Osteoblast (primary cell): ENCODE measurements around the gene INPP5A. TPM values are rescaled to one million over a fixed set of nuclear protein-coding genes. Genes with fewer than 3 reads are reported as not detected.

Experiments
- DNase-seq: peaks from one replicate; pipeline ENCODE4 v3.0.0; 2011; ENCODE audit warnings: low spot score, mixed read lengths; ENCODE audit not compliant: insufficient read length; ENCODE audit errors: missing footprints
- H2AFZ ChIP-seq: 2 replicates; pipeline ENCODE4 v1.6.0; 2011; ENCODE audit warnings: mild to moderate bottlenecking, low read length
- H3K27ac ChIP-seq: 2 replicates; pipeline ENCODE4 v1.5.1; 2011; ENCODE audit warnings: mild to moderate bottlenecking, low read depth, low read length, moderate library complexity
- H3K27me3 ChIP-seq: 2 replicates; pipeline ENCODE4 v1.6.0; 2012; ENCODE audit warnings: mild to moderate bottlenecking, control low read depth, inconsistent platforms, low read length, moderate library complexity; ENCODE audit not compliant: insufficient read depth
- H3K36me3 ChIP-seq: 2 replicates; pipeline ENCODE4 v1.5.1; 2011; ENCODE audit warnings: mild to moderate bottlenecking, low read length, control low read depth, moderate library complexity; ENCODE audit not compliant: insufficient read depth
- H3K4me1 ChIP-seq: 2 replicates; pipeline ENCODE4 v1.5.1; 2011; ENCODE audit warnings: mild to moderate bottlenecking, low read length, control low read depth, moderate library complexity; ENCODE audit not compliant: insufficient read depth
- H3K4me2 ChIP-seq: 2 replicates; pipeline ENCODE4 v1.6.0; 2011; ENCODE audit warnings: mild to moderate bottlenecking, low read length; ENCODE audit not compliant: insufficient read depth
- H3K4me3 ChIP-seq: fragments of 200-600 bp; sonication (generic); 3 replicates; pipeline ENCODE4 v1.5.1; 2012; ENCODE audit warnings: mild to moderate bottlenecking, low read length, inconsistent platforms; ENCODE audit not compliant: insufficient read depth
- H3K79me2 ChIP-seq: 2 replicates; pipeline ENCODE4 v1.6.0; 2012; ENCODE audit warnings: mild to moderate bottlenecking, low read length, control low read depth, inconsistent platforms; ENCODE audit not compliant: insufficient read depth
- H3K9me3 ChIP-seq: 2 replicates; pipeline ENCODE4 v1.5.1; 2011; ENCODE audit warnings: low read depth, low read length, control low read depth
- H4K20me1 ChIP-seq: 2 replicates; pipeline ENCODE4 v1.6.0; 2012; ENCODE audit warnings: mild to moderate bottlenecking, low read length, control low read depth; ENCODE audit not compliant: insufficient read depth
- total RNA-seq: library from RNA; depleted of rRNA; stranded (reverse); fragments of >200 nt; gene quantifications from 2 replicates; pipeline ENCODE4 v1.2.3, GENCODE V29; 2012
- TF ChIP-seq, protein P1 (sequence below): IDR thresholded peaks from 2 replicates; pipeline ENCODE4 v1.5.1; 2011; ENCODE audit warnings: mild to moderate bottlenecking, low read depth, low read length, moderate library complexity; ENCODE audit errors: extremely low read depth

Gene INPP5A
- total RNA-seq, 1 donor, result 22.8 TPM

DNA sequence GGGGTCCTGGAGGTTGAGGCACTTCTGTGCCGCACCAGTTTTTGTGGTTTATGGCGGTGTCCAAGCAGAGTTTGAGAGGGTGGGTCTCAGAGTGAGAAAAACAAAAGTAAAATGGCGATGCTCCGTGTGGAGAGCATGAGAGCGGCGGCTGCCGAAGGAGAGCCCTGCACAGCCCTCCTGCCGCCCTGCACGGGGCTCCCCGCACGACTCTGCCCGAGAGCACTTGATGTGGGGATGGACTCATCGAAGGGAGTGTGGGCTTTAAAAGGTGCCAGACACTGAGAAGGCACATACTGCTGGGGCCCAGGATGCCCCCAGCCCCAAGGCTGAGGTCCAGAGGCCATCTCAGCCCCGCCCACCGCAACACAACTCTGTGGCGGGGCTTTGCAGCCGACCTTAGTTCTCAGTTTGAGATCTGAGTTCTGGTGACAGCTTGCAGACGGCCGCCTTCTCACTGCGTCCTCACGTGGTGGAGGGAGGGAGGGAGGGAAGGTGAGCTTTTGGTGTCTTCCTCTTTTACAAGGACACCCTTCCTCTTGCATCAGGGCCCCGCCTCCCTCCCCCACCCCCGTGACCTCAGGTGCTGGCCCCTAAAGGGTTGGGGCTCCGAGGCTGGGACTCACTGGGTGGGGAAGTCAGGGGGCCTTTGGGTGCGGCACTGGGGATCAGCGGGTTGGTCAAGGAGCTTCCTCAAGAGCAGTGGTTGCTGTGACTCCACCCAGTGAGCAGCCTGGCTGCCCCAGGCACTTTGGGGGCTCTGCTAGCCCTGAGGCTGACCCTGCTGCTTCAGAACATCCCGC lies 179.3 kb downstream of the INPP5A start:
- Histone ChIP-seq H3K27ac (no peak overlapping the region), H3K9me3 (no peaks in the 10 kb centered on the region), H2AFZ (no peak overlapping the region), H4K20me1 (peaks cover 3% of the 10 kb centered on the region), H3K36me3 (no peaks in the 10 kb centered on the region), H3K4me2 (no peak overlapping the region), H3K27me3 (no peaks in the 10 kb centered on the region), H3K4me3 (no peak overlapping the region), H3K79me2 (no peaks in the 10 kb centered on the region), H3K4me1 (no peaks in the 10 kb centered on the region)
- TF ChIP-seq, protein P1, sequence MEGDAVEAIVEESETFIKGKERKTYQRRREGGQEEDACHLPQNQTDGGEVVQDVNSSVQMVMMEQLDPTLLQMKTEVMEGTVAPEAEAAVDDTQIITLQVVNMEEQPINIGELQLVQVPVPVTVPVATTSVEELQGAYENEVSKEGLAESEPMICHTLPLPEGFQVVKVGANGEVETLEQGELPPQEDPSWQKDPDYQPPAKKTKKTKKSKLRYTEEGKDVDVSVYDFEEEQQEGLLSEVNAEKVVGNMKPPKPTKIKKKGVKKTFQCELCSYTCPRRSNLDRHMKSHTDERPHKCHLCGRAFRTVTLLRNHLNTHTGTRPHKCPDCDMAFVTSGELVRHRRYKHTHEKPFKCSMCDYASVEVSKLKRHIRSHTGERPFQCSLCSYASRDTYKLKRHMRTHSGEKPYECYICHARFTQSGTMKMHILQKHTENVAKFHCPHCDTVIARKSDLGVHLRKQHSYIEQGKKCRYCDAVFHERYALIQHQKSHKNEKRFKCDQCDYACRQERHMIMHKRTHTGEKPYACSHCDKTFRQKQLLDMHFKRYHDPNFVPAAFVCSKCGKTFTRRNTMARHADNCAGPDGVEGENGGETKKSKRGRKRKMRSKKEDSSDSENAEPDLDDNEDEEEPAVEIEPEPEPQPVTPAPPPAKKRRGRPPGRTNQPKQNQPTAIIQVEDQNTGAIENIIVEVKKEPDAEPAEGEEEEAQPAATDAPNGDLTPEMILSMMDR, result no peak
- no peak for DNase-seq

DNA sequence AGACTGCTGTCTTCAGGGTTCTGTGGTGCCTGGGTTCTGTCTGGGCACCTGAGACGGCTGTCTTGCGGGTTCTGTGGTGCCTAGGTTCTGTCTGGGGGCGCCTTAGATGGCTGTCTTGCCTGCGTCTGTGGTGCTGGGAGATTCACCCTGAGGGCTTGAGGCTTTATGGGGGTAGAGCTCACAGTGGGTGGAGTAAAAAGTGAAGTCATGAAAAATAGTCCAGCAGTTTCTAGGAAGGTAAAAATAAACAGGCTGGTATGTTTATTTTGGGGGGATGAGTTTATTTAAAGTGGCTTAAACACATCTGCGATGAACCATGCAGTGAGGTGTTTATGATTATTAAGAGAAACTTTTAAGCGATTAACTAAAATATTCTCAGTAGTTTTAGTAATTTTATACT lies 184.1 kb downstream of the INPP5A start:
- Histone ChIP-seq H2AFZ (no peak overlapping the region), H3K4me1 (no peaks in the 10 kb centered on the region), H3K79me2 (no peaks in the 10 kb centered on the region), H3K36me3 (no peaks in the 10 kb centered on the region), H3K27ac (no peak overlapping the region), H3K9me3 (no peaks in the 10 kb centered on the region), H3K4me2 (no peak overlapping the region), H3K4me3 (no peak overlapping the region), H3K27me3 (no peaks in the 10 kb centered on the region), H4K20me1 (no peaks in the 10 kb centered on the region)
- TF ChIP-seq, protein P1, result no peak
- no peak for DNase-seq

DNA sequence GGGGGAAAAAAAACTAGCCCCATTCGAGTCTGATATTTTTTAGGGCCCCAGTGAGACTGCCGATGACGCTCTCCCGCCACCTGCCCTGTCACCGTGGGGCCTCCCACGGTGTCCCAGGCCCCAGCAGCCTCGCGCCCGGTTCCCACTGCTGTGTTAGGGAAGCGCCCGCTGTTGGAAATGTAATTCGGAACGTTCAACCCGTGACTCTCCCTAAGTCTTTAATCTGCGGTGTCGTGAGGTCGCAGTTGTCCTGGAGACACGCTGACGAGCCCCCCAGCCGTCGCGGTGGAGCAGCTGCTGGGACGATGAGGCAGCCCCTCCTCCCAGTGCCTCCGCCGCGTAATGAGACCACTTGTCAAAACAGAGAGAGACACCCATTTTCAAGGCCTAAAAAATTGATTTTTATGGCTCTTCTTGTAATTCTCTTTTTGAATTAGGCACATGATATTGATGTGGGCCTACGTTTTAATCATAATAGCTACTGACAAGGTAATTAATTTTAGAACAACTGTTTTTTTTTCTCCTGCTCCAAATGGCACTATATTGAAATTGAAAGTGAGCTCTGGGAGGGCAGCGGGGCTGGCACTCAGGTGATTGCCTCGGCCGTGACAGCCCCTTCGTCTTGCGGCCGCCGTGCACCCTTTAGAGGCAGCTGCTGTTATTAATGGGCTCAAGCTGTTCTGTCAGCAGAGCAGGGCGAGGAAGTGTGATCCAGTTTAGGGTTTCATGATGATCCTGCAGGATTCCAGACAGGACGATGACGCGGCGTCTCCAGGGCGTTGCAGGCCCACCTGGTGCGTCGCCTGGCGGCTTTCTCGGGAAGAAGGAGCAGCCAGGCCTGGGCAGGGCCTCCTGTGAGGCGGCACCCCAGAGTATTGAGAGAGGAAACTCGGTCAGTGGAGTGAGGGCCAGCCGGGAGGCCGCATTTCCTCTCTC lies 185.1 kb downstream of the INPP5A start:
- Histone ChIP-seq H3K36me3 (no peaks in the 10 kb centered on the region), H2AFZ (no peak overlapping the region), H3K27me3 (no peaks in the 10 kb centered on the region), H3K4me2 (no peak overlapping the region), H3K4me3 (no peak overlapping the region), H3K4me1 (no peaks in the 10 kb centered on the region), H3K79me2 (no peaks in the 10 kb centered on the region), H3K27ac (no peak overlapping the region), H4K20me1 (no peaks in the 10 kb centered on the region), H3K9me3 (no peaks in the 10 kb centered on the region)
- TF ChIP-seq, protein P1, result no peak
- DNase-seq, result no peak
